A673 (cell line): ENCODE data around the gene RALGPS1.

Experiments used
- CTCF ChIP-seq: fragments of 300-800, 200-600 bp; sonication (generic); conservative IDR thresholded peaks from 2 replicates; pipeline ENCODE4 v1.5.1; 2017; ENCODE audit warnings: low read depth, mild to moderate bottlenecking, antibody characterized with exemption, low read length, moderate library complexity, mixed read lengths
- EZH2 ChIP-seq: fragments of 200-600 bp; sonication (generic); IDR thresholded peaks from 2 replicates; pipeline ENCODE4 v1.6.1; 2017; ENCODE audit warnings: borderline replicate concordance, low read depth, mild to moderate bottlenecking, mixed read lengths, antibody characterized with exemption, low read length; ENCODE audit not compliant: poor library complexity, severe bottlenecking

- TF ChIP-seq CTCF (no peak), EZH2 (no peak)
Observed at GRCh38 chr9:127201071-127201541, 286.5 kb downstream of the RALGPS1 start.
